Mucosa of stomach (tissue), 1 donor: ENCODE measurements around the gene HPF1.
A peak's percentile ranks its signal among the peaks of the same experiment; 100 is the strongest.
"Not testable (repeated sequence)": the region's sequence is repeated elsewhere in the genome, so short reads cannot be mapped to it uniquely, and the experiment has no call there.

ENCODE experiments used
- H3K27me3 ChIP-seq: one replicate; pipeline ENCODE4 v1.7.0; 2013; ENCODE audit warnings: mild to moderate bottlenecking, low read length; ENCODE audit not compliant: control insufficient read depth, insufficient read depth
- H3K36me3 ChIP-seq: one replicate; pipeline ENCODE4 v1.7.0; 2013; ENCODE audit warnings: low read length; ENCODE audit not compliant: control insufficient read depth, insufficient read depth
- H3K4me1 ChIP-seq: one replicate; pipeline ENCODE4 v1.7.0; 2013; ENCODE audit warnings: mild to moderate bottlenecking, low read length; ENCODE audit not compliant: control insufficient read depth, insufficient read depth
- H3K4me3 ChIP-seq: one replicate; pipeline ENCODE4 v1.7.0; 2013; ENCODE audit warnings: low read length
- H3K9ac ChIP-seq: one replicate; pipeline ENCODE4 v1.7.0; 2013; ENCODE audit warnings: mild to moderate bottlenecking, low read length, moderate library complexity
- H3K9me3 ChIP-seq: one replicate; pipeline ENCODE4 v1.7.0; 2013; ENCODE audit warnings: mild to moderate bottlenecking, low read length, moderate library complexity; ENCODE audit not compliant: control insufficient read depth
- donor health status: Pancreatic carcinoma.

HPF1 gene

GRCh38 chr4:169757575-169758184, at the start of gene HPF1:
Gene HPF1, minus strand, starts transcription at chr4:169757944. Its CDS starts 67 bp downstream, at chr4:169757877.
- peaks cover 11% of the 10 kb centered on the region for H3K4me1 ChIP-seq
- H3K36me3 ChIP-seq: no peaks in the 10 kb centered on the region
- H3K9me3 ChIP-seq: no peaks in the 10 kb centered on the region
- H3K4me3 ChIP-seq: peak within 1 kb of the TSS; percentile 79
- peak within 1 kb of the TSS; percentile 77 for H3K9ac ChIP-seq
- no peaks in the 10 kb centered on the region for H3K27me3 ChIP-seq

GRCh38 chr4:169806770-169807169, 49.0 kb upstream of the HPF1 start:
- not testable (repeated sequence) for H3K4me1 ChIP-seq, H3K4me3 ChIP-seq, H3K36me3 ChIP-seq, H3K9me3 ChIP-seq, H3K9ac ChIP-seq, H3K27me3 ChIP-seq

GRCh38 chr4:169803413-169803812, 45.7 kb upstream of the HPF1 start:
- no peaks in the 10 kb centered on the region for H3K36me3 ChIP-seq
- H3K9me3 ChIP-seq: no peaks in the 10 kb centered on the region
- no peaks in the 10 kb centered on the region for H3K4me1 ChIP-seq
- H3K27me3 ChIP-seq: no peaks in the 10 kb centered on the region
- no peak overlapping the region for H3K9ac ChIP-seq
- H3K4me3 ChIP-seq: no peak overlapping the region

DNA sequence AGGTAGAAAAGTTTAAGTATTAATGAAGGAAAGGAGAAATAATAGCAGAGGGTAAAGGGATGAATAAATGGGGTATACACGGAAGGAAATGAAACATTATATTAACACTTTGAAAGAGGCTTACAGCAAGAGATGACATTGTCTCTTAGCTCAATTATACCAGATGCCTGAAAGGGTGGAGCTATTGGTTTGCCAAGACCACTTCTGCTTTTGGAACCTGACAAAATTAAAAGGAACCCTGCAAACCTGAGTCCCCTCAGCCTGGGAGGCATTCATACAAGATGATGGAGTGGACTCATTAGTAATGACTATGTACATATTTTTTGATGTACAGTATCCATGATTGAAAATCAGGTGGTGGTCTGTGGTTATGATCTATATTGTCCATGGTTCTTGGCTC, 45.1 kb upstream of the HPF1 start:
- Histone ChIP-seq H3K9ac (no peak overlapping the region), H3K4me3 (no peak overlapping the region), H3K27me3 (no peaks in the 10 kb centered on the region), H3K4me1 (no peaks in the 10 kb centered on the region), H3K9me3 (no peaks in the 10 kb centered on the region), H3K36me3 (no peaks in the 10 kb centered on the region)

GRCh38 chr4:169800541-169800940, 42.8 kb upstream of the HPF1 start:
- H3K36me3 ChIP-seq: no peaks in the 10 kb centered on the region
- H3K9ac ChIP-seq: no peak overlapping the region
- H3K4me1 ChIP-seq: no peaks in the 10 kb centered on the region
- H3K27me3 ChIP-seq: no peaks in the 10 kb centered on the region
- no peak overlapping the region for H3K4me3 ChIP-seq
- H3K9me3 ChIP-seq: no peaks in the 10 kb centered on the region

DNA sequence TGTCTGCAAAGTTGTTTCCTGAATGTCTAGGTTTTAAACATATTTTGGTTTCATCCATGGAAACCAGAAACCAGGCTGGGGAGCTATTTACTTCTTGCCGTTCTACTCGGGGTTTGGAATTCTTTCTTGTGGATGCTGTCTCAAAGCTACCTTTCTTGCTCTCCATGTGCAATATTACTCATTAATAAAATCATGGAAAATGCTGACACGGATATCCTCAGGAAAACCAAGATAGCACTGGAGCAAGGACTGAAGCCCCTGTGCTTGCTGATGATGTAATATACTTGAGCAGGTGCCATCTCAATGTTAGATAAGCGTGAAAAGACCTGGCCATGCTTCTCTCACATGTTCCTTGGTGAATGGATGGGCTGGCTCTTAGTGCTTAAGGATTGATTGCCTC, 41.5 kb upstream of the HPF1 start:
- Histone ChIP-seq H3K36me3 (no peaks in the 10 kb centered on the region), H3K9me3 (no peaks in the 10 kb centered on the region), H3K4me1 (no peaks in the 10 kb centered on the region), H3K4me3 (no peak overlapping the region), H3K27me3 (no peaks in the 10 kb centered on the region), H3K9ac (no peak overlapping the region)

GRCh38 chr4:169795585-169795984, 37.8 kb upstream of the HPF1 start:
- Histone ChIP-seq H3K27me3 (peaks cover 16% of the 10 kb centered on the region), H3K4me3 (no peak overlapping the region), H3K9me3 (no peaks in the 10 kb centered on the region), H3K4me1 (no peaks in the 10 kb centered on the region), H3K36me3 (no peaks in the 10 kb centered on the region), H3K9ac (no peak overlapping the region)

DNA sequence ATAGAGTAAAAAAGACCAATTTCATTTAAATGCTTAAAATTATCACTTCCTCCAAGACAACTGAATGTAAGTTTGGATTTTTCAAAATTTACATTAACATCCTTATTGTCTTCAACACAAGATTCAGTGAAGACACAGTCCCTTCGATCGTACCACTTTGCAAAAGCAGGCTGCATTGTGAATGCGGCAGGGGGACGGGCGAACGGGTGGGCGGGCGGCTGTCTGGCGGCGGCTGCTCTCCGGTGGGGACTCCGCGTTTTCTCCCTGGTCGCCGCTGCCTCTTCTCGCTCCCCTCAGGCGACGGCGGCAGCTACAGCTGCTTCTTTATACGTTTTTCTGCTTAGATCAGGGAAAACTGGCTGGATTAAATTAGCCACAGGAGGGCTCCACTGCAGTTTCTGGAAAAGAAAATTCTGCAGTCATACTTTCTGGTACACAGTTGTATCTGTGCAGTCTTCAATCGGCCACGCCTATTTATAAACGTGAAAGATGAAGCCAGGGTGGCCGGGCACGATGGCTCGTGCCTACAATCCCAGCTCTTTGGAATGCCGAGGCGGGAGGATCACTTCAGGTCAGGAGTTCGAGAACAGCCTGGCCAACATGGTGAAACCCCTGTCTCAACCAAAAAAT, 33.9 kb upstream of the HPF1 start:
- H3K4me3 ChIP-seq: peak overlapping the region; percentile 8
- H3K9me3 ChIP-seq: no peaks in the 10 kb centered on the region
- H3K9ac ChIP-seq: no peak overlapping the region
- H3K4me1 ChIP-seq: no peaks in the 10 kb centered on the region
- H3K36me3 ChIP-seq: no peaks in the 10 kb centered on the region
- H3K27me3 ChIP-seq: peaks cover 29% of the 10 kb centered on the region

DNA sequence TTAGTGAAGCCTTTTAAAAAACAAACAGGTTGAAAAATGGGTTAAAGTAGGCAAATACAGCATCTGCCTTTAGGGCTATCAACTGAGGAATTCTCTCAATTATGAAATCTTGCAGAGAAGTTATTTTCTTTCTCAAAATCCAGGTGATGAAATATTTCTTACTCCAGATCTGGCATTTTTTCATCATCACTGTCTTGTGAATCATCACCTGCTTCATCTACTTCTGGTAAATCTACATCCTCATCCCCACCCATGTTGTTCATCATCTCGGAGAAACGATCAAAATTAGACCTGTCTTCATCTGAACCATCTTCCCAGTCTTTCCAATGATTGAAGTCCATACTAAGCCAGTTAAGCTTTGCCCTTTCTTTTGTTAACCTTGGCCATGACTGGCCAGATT, 33.3 kb upstream of the HPF1 start:
- no peaks in the 10 kb centered on the region for H3K36me3 ChIP-seq
- no peak overlapping the region for H3K4me3 ChIP-seq
- H3K4me1 ChIP-seq: no peaks in the 10 kb centered on the region
- peaks cover 29% of the 10 kb centered on the region for H3K27me3 ChIP-seq
- H3K9me3 ChIP-seq: no peaks in the 10 kb centered on the region
- no peak overlapping the region for H3K9ac ChIP-seq

DNA sequence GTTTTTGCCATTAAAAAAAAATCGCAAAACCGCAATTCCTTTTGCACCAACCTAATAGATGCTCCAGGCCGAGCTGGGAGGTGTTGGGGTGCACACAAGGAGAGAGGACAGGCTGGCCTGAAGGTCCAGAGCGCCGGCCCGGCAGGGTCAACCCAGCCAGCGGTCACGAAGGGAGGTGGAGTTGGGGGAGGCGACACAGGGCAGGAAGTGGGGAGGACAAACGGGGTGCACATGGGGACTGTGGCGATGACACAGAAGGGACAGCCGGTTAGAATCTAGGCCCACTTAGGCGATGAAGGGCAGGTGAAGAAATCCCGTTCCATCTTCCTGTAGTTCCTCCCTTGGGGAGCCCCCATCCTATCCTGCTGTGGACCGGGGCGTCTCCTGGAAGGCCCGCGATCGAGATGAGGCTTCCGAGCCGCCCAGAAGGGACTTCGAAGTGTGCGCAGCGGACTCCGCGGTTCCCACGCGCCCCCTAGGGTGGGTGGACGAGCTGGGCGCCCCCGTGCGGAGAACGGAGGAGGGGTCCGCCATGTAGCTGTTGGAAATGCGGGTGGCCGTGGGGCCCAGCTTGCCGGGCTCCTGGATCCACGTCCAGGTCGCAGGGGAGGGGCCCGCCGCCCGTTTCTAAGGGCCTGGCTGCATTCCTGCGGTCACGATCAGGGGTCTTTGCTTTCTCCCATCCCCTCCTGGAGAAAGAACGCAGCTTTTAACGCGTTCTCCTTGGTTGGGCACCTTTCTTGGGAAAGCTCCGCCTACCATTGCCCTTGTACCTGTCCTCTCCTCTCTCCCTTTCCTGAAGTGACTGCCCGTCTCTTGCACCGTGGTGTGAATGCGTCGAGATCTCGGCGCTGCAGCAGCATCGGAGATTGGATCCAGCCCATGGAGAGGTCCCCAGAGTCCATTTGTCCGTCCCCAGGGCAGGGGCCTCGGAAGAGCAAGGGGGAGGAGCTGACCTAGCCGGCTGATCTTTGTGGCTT, 17.0 kb upstream of the HPF1 start:
- Histone ChIP-seq H3K9ac (no peak overlapping the region), H3K4me3 (no peak overlapping the region), H3K9me3 (no peaks in the 10 kb centered on the region)

GRCh38 chr4:169773889-169774288, 16.1 kb upstream of the HPF1 start:
- H3K4me3 ChIP-seq: no peak overlapping the region
- H3K9ac ChIP-seq: no peak overlapping the region
- peaks cover 18% of the 10 kb centered on the region for H3K27me3 ChIP-seq
- no peaks in the 10 kb centered on the region for H3K36me3 ChIP-seq
- peaks cover 8% of the 10 kb centered on the region for H3K4me1 ChIP-seq
- no peaks in the 10 kb centered on the region for H3K9me3 ChIP-seq

More for the DNA sequence above, 17.0 kb upstream of the HPF1 start:
- H3K27me3 ChIP-seq: peaks cover 18% of the 10 kb centered on the region
- H3K36me3 ChIP-seq: no peaks in the 10 kb centered on the region
- H3K4me1 ChIP-seq: peaks cover 8% of the 10 kb centered on the region

GRCh38 chr4:169771556-169772080, 13.9 kb upstream of the HPF1 start:
- not testable (repeated sequence) for H3K9me3 ChIP-seq, H3K36me3 ChIP-seq

More at GRCh38 chr4:169771556-169772080, 13.9 kb upstream of the HPF1 start:
- not testable (repeated sequence) for H3K9ac ChIP-seq, H3K4me1 ChIP-seq, H3K4me3 ChIP-seq
- peaks cover 18% of the 10 kb centered on the region for H3K27me3 ChIP-seq
